Effector memory CD8-positive, alpha-beta T cell (primary cell): ENCODE measurements around the gene TTC22.

Experiments
- ATAC-seq: fragments of 150-1000 bp; cut with Tn5 transposase; replicated peaks from 2 replicates; pipeline ENCODE4 v1.10.0; 2021; ENCODE audit warnings: mild to moderate bottlenecking, moderate library complexity
- DNase-seq, 3 experiments: peaks; one replicate each; pipeline ENCODE4 v3.0.0; 2021
- H3K27ac Mint-ChIP-seq, 2 donors: one replicate each; pipeline ENCODE4 v1.8.0; 2022; ENCODE audit warnings: mild to moderate bottlenecking in 2 of 2, mixed read lengths in 2 of 2, moderate library complexity in 2 of 2
- H3K27me3 Mint-ChIP-seq, 2 donors: one replicate each; pipeline ENCODE4 v1.8.0; 2022; ENCODE audit warnings: mixed read lengths in 2 of 2
- H3K36me3 Mint-ChIP-seq: one replicate; pipeline ENCODE4 v1.8.0; 2022; ENCODE audit warnings: mild to moderate bottlenecking, moderate library complexity, mixed read lengths; ENCODE audit not compliant: insufficient read depth
- H3K4me1 Mint-ChIP-seq, 2 donors: one replicate each; pipeline ENCODE4 v1.8.0; 2022; ENCODE audit warnings: low read depth in 2 of 2, mixed read lengths in 2 of 2
- H3K4me3 Mint-ChIP-seq, 2 donors: one replicate each; pipeline ENCODE4 v1.8.0; 2022; ENCODE audit warnings: mild to moderate bottlenecking in 2 of 2, mixed read lengths in 2 of 2, moderate library complexity in 2 of 2
- H3K9me3 Mint-ChIP-seq, 2 donors: one replicate each; pipeline ENCODE4 v1.8.0; 2022; ENCODE audit warnings: mixed read lengths in 2 of 2

The TTC22 gene

GRCh38 chr1:54796902-54797301, 4.2 kb downstream of the TTC22 start:
- no peaks in the 10 kb centered on the region for H3K9me3 Mint-ChIP-seq
- peak overlapping the region in 1 of 2 donors; percentile 24 for H3K4me3 Mint-ChIP-seq
- no peaks in the 10 kb centered on the region for H3K27me3 Mint-ChIP-seq
- peaks cover 55 to 58% of the 10 kb centered on the region in 2 donors for H3K4me1 Mint-ChIP-seq
- ATAC-seq (no peak), DNase-seq (no peak)
- H3K27ac Mint-ChIP-seq: peak overlapping the region; percentile 86 to 92
- H3K36me3 Mint-ChIP-seq: peaks cover 28% of the 10 kb centered on the region

DNA sequence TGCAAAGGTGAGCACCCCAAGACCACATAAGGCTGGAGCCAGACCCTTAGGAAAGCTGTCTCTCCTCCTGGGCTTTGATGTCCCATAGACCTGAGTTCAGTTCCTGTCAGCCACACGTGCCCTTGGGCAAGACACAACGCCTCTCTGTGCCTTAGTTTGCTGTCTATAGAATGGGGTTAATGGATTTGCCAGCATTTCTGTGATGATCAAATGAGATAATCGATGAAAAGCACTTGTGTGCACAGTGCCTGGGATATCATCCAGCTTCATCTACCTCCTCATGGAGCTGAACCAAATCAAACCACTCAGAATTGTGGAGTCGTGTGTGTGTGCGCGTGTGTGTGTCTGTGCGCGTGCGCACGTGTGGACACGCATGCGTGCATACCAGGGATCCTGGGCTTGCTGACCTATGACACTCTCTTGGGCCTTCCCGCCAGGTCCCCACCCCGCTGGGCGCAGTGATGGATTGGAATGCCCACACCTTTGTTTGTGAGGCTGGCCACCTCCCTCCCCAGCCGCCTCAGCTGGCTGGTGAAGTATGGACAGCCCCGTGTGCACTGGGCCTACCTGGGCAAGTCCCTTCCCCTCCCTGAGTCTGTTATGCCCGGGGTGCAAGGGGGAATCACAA, 5.2 kb downstream of the TTC22 start:
- no peak for ATAC-seq

GRCh38 chr1:54795356-54795665, 5.8 kb downstream of the TTC22 start:
- Mint-ChIP-seq H3K9me3 (no peaks in the 10 kb centered on the region), H3K27me3 (no peaks in the 10 kb centered on the region), H3K36me3 (peaks cover 23% of the 10 kb centered on the region), H3K27ac (peak overlapping the region; percentile 81 to 83), H3K4me1 (peaks cover 50 to 52% of the 10 kb centered on the region in 2 donors), H3K4me3 (no peak overlapping the region)
- DNase-seq (no peak), ATAC-seq (no peak)

More for the DNA sequence above, 5.2 kb downstream of the TTC22 start:
- Mint-ChIP-seq H3K9me3 (no peaks in the 10 kb centered on the region), H3K4me1 (peaks cover 50 to 52% of the 10 kb centered on the region in 2 donors), H3K27me3 (no peaks in the 10 kb centered on the region), H3K27ac (peak overlapping the region; percentile 81 to 83), H3K4me3 (no peak overlapping the region), H3K36me3 (peaks cover 23% of the 10 kb centered on the region)
- no peak for DNase-seq

GRCh38 chr1:54794451-54795355, 6.4 kb downstream of the TTC22 start:
- peaks cover 23% of the 10 kb centered on the region for H3K36me3 Mint-ChIP-seq
- H3K27ac Mint-ChIP-seq: peak overlapping the region; percentile 81 to 83
- ATAC-seq (no peak), DNase-seq (no peak)
- H3K4me3 Mint-ChIP-seq: no peak overlapping the region
- peaks cover 47 to 49% of the 10 kb centered on the region in 2 donors for H3K4me1 Mint-ChIP-seq
- no peaks in the 10 kb centered on the region for H3K27me3 Mint-ChIP-seq
- no peaks in the 10 kb centered on the region for H3K9me3 Mint-ChIP-seq

DNA sequence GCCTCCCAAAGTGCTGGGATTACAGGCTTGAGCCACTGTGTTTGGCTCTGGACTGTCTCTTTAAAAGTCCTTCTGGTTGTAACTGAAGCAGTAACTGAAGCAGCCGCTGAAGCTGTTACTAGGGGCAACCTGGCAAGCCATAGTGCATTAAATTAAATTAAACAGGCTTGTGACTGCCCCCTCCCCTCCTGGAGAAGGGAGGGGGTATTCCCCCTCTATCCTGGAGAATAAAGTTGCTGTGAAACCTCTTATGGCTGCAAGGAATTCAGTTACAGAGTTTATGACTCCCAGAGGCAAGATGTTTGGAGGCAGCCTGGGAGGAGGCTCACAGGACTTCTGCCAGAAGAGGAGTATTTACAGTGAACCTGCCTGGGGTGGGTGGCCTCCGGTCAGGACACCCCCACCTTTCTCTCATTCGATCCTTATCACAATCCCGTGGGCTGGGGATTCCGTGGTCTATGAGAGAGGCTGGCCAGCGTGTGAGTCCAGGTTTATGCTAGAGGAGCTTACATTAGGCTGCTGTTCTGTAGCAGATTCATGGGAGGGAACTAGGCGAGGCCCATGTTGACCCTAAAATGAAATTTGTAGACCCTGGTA, 8.3 kb downstream of the TTC22 start:
- Mint-ChIP-seq H3K9me3 (no peaks in the 10 kb centered on the region), H3K36me3 (peaks cover 24% of the 10 kb centered on the region), H3K27me3 (no peaks in the 10 kb centered on the region), H3K27ac (peak overlapping the region in 1 of 2 donors; percentile 31), H3K4me3 (no peak overlapping the region), H3K4me1 (peaks cover 40 to 42% of the 10 kb centered on the region in 2 donors)
- ATAC-seq: no peak
- DNase-seq: no peak

DNA sequence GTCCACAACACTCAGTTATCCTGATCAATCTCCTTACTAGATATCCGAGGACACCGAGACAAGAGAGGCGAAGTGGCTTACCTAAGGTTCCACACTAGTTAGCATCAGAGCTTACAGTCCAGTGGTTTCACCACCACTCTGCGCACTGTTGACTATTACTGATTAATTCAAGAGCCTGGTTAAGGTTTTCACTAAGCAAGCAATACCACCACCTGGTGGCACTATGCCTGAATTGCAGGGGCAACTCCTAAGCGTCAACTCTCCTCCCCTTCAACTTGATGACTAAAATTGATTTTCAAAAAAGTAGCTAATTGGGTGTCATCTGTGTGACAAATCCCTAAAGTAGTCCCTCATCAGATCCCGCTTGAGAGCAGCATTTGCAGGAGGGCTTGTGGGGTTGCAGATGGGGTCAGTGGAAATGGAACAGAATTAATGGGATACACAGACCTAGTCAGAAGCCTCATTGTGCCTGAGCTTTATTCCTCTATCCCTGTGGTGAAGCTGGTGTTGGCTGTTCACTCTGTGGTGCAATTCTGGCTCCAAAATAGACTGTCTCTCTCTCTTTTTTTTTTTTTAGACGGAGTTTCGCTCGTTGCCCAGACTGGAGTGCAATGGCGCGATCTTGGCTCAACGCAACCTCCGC, 9.1 kb downstream of the TTC22 start:
- Mint-ChIP-seq H3K4me3 (no peak overlapping the region), H3K27me3 (no peaks in the 10 kb centered on the region), H3K27ac (peak overlapping the region; percentile 41 to 60), H3K4me1 (peaks cover 36 to 37% of the 10 kb centered on the region in 2 donors), H3K36me3 (peaks cover 21% of the 10 kb centered on the region), H3K9me3 (no peaks in the 10 kb centered on the region)
- DNase-seq (peak in 1 of 3 experiments; percentile 15), ATAC-seq (no peak)

DNA sequence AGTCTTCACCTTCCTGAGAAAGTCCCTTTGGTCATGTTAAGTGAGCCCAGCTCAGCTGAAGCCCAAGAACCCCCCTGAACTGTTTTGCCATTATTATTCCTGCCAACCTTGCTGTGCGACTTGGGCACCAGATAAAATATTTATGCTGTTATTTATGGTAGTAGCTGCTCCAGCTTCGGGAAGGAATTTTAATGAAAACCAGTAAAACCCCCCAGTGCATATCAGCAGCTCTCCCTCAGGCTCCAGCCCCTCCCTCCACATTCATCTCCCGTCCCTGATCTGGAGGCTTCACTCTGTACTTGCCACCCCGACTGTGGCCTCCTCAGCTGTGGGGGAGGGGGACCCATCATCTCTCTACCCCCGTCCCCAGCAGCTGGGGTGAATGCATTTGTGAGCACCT, 12.7 kb downstream of the TTC22 start:
- Mint-ChIP-seq H3K9me3 (no peaks in the 10 kb centered on the region), H3K4me1 (peaks cover 16 to 22% of the 10 kb centered on the region in 2 donors), H3K27ac (peak overlapping the region in 1 of 2 donors; percentile 88), H3K4me3 (no peak overlapping the region), H3K36me3 (peaks cover 16% of the 10 kb centered on the region), H3K27me3 (no peaks in the 10 kb centered on the region)
- no peak for ATAC-seq
- no peak for DNase-seq

DNA sequence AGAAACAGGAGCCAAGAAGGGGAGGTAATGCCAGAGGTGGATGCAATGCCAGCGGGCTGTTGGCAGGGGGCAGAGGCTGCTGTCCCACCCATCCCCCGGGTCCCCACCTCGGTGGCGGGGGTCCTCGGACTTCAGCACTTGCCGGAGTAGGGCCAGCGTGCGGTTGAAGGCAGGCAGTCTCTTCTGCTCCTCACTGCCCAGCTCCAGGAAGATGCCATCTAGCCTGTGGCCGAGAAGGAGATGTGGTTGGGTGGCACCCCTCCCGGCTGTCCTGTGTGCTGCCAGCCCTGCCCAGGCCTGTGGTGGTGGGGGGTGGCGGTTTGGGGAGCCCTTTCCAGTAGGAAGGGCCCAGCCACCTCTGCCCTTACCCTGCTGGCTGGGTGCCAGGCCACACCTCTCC, 13.5 kb downstream of the TTC22 start:
- H3K9me3 Mint-ChIP-seq: no peaks in the 10 kb centered on the region
- ATAC-seq: no peak
- H3K27me3 Mint-ChIP-seq: no peaks in the 10 kb centered on the region
- peak overlapping the region; percentile 21 to 56 for H3K27ac Mint-ChIP-seq
- peaks cover 19% of the 10 kb centered on the region for H3K36me3 Mint-ChIP-seq
- DNase-seq: no peak
- H3K4me1 Mint-ChIP-seq: peaks cover 16 to 22% of the 10 kb centered on the region in 2 donors
- no peak overlapping the region for H3K4me3 Mint-ChIP-seq

GRCh38 chr1:54786778-54787177, 14.3 kb downstream of the TTC22 start:
- Mint-ChIP-seq H3K9me3 (no peaks in the 10 kb centered on the region), H3K4me3 (no peak overlapping the region), H3K4me1 (peaks cover 18 to 22% of the 10 kb centered on the region in 2 donors), H3K36me3 (peaks cover 25% of the 10 kb centered on the region), H3K27me3 (no peaks in the 10 kb centered on the region), H3K27ac (peak overlapping the region; percentile 21 to 63)
- DNase-seq: no peak
- no peak for ATAC-seq

- Mint-ChIP-seq H3K4me3 (no peak overlapping the region), H3K4me1 (peaks cover 10 to 12% of the 10 kb centered on the region in 2 donors), H3K36me3 (peaks cover 30% of the 10 kb centered on the region), H3K27ac (no peak overlapping the region), H3K9me3 (no peaks in the 10 kb centered on the region), H3K27me3 (no peaks in the 10 kb centered on the region)
- DNase-seq (no peak), ATAC-seq (no peak)
Observed at GRCh38 chr1:54784066-54784465, 17.1 kb downstream of the TTC22 start.

GRCh38 chr1:54782588-54782987, 18.5 kb downstream of the TTC22 start:
- Mint-ChIP-seq H3K27ac (peak overlapping the region; percentile 19 to 29), H3K27me3 (no peaks in the 10 kb centered on the region), H3K9me3 (no peaks in the 10 kb centered on the region), H3K36me3 (peaks cover 29% of the 10 kb centered on the region), H3K4me1 (peaks cover 4 to 6% of the 10 kb centered on the region in 2 donors), H3K4me3 (no peak overlapping the region)
- no peak for DNase-seq
- no peak for ATAC-seq

- Mint-ChIP-seq H3K4me3 (no peak overlapping the region), H3K9me3 (no peaks in the 10 kb centered on the region), H3K27me3 (no peaks in the 10 kb centered on the region), H3K27ac (peak overlapping the region in 1 of 2 donors; percentile 19), H3K36me3 (peaks cover 29% of the 10 kb centered on the region), H3K4me1 (peaks cover 3 to 4% of the 10 kb centered on the region in 2 donors)
- DNase-seq (no peak), ATAC-seq (no peak)
Observed at GRCh38 chr1:54782156-54782555, 19.0 kb downstream of the TTC22 start.

GRCh38 chr1:54781023-54781723, 19.9 kb downstream of the TTC22 start:
- H3K4me1 Mint-ChIP-seq: peaks cover 0 to 4% of the 10 kb centered on the region in 2 donors
- ATAC-seq (no peak), DNase-seq (no peak)
- H3K27me3 Mint-ChIP-seq: no peaks in the 10 kb centered on the region
- H3K9me3 Mint-ChIP-seq: no peaks in the 10 kb centered on the region
- peaks cover 26% of the 10 kb centered on the region for H3K36me3 Mint-ChIP-seq
- no peak overlapping the region for H3K4me3 Mint-ChIP-seq
- H3K27ac Mint-ChIP-seq: no peak overlapping the region
